HG03060 (cell line): ENCODE results near the gene SLC34A1.

Source experiments
- ATAC-seq: cut with Tn5 transposase; IDR thresholded peaks from one replicate; pipeline ENCODE4 v1.9.1; 2021; ENCODE audit warnings: low read depth, moderate number of reproducible peaks; ENCODE audit not compliant: unreplicated experiment

SLC34A1 gene

GRCh38 chr5:177429248-177430040, 45.2 kb downstream of the SLC34A1 start:
- no peak for ATAC-seq

DNA sequence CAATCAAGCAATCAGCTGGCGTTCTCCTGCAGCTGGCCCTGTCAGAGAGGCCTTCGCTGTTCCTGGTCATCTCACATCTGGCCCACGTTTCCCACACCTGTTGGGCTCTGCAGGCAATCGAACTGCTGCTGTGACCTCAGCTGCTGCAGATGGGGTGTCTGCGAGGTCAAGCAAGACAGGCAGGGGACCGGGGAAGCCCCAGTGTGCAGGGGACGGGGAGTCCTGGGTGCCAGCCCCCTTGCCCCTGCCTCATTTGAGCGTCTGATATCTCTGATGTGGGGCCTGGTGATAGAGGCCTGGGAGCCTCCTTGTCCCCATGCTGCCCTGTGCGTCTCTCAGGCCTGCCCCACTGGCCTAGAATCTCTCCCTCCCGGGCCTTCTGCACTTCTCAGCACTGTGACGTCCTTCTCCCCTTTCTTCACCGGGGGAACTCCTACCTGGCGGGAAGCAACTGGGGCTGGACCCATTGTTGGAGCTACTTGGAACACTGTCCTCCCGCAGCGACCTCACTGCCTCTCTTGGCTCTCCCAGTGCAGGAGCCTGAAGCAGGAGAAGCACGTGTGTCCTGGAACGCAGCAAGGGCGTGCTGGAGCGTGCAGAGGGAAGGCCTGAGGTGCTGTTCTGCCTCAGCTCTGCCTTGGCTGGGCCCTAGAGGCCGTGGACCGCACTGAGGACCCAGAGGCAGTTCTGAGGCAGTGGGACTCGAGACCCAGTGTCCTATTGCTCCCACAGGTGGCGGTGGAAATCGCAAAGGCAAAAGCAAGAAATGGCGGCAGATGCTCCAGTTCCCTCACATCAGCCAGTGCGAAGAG, 46.1 kb downstream of the SLC34A1 start:
- no peak for ATAC-seq

GRCh38 chr5:177430972-177431316, 46.7 kb downstream of the SLC34A1 start:
- ATAC-seq, result no peak

- no peak for ATAC-seq
These were observed 47.3 kb downstream of the SLC34A1 start for GRCh38 chr5:177431317-177432142.

DNA sequence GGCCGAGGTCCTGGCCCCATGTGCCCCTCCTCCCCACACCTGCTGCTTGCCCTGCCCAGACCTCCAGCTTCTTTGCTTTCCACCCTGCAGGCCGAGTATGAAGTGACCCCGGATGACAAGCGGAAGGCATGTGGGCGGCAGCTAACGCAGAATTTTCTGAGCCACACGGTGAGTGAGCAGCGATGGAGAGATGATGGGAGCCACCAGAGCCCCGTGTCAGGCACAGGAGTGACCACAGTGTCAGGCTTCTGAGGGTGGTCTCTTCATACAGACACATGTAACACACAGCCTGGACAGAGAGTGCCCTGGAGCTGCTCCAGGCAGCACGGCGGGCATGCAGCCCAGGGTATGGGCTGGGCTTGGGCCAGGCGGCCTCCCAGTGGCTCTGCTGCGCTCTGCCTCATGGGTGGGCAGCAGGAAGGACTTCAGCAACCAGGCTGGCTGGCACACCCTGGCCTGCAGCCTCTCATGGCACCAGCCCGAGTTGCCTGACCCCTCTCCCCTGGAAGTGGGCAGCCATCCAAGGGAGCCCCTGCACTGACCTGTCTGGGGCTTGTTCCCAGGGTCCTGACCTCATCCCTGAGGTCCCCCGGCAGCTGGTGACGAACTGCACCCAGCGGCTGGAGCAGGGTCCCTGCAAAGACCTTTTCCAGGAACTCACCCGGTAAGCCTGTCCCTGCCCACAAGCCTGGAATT, 48.1 kb downstream of the SLC34A1 start:
- no peak for ATAC-seq

DNA sequence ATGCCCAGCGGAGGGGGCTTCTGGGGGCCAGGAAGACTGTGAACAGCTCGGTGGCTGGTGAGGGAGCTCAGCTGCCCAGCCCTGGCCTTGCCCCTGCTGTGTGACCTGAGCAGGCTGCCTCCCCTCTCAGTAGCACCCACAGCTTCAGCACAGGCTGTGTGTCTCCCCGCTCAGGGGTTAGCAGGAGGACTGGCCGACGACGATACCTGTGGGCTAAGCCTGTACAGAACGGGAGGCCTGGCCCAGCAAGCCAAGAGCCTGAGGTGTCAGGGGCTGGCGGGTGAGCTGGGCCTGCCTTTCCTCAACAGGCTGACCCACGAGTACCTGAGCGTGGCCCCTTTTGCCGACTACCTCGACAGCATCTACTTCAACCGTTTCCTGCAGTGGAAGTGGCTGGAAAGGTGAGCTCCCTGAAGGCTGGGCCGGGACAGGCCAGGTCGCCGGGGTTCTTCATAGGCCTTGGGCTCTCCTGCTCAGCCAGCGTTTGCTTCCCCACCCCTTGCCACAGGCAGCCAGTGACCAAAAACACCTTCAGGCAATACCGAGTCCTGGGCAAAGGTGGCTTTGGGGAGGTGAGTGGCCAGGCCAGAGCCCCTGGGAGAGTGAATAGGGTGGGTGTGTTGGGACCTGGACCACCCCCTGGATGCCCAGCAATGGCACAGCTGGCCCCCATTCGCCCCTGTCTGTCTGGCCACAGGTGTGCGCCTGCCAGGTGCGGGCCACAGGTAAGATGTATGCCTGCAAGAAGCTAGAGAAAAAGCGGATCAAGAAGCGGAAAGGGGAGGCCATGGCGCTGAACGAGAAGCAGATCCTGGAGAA, 48.8 kb downstream of the SLC34A1 start:
- ATAC-seq, result no peak

- no peak for ATAC-seq
These were observed 49.5 kb downstream of the SLC34A1 start for GRCh38 chr5:177433658-177434217.

DNA sequence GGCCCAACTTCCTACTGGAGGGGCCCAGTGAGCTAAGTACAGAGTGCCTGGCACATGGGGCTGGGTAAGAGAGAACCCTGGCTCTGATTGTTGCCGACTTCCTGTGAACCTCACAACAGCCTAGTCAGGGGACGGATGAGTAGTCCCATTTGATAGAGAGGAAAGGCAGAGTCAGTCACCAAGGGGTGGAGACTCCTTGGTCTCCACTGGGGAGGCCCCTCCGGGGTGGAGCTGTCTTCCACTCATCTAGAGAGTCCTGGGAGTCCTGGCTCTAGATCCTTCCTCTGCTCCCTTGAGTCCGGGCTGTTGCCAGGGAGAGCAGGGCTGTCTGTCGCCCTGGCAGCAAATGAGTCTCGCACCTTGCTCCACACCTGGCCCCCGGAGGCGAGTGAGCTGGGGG, 50.2 kb downstream of the SLC34A1 start:
- no peak for ATAC-seq

DNA sequence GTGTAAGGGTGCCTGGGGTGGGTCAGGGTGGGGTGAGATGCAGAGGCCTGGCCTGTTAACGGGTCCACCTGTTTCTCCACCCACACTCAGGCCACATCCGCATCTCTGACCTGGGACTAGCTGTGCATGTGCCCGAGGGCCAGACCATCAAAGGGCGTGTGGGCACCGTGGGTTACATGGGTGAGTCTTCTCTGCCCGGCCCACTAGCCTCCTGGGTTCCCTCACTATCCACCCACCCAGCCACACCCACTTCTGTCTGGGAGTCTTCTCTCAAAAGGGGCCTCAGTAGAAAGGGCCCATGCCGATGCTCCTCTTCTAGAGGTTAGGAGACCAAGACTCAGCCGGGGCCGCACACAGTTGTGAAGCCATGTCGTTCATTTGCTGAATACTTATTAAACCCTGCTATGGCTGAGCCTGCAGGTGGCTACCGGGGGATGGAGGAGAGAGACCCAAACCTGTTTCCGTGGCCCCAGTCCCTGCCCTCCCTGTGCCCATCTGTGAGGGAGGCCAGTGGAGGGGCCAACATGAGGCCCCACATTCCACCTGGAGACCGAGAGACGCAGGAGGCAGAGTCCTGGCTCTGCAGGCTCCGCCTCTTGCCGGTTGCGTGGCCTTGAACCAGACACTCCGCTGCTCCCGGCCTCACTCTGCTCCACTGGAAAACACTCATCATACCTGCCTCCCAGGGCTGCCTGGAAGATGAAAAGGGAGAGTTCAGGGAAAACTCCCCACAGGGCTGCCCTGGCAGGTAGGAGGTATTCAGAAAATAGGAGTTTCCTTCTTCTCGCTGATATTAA, 50.9 kb downstream of the SLC34A1 start:
- ATAC-seq, result no peak

- no peak for ATAC-seq
These were observed 51.8 kb downstream of the SLC34A1 start for GRCh38 chr5:177435847-177436536.

- ATAC-seq, result no peak
These were observed 53.4 kb downstream of the SLC34A1 start for GRCh38 chr5:177437623-177438022.

DNA sequence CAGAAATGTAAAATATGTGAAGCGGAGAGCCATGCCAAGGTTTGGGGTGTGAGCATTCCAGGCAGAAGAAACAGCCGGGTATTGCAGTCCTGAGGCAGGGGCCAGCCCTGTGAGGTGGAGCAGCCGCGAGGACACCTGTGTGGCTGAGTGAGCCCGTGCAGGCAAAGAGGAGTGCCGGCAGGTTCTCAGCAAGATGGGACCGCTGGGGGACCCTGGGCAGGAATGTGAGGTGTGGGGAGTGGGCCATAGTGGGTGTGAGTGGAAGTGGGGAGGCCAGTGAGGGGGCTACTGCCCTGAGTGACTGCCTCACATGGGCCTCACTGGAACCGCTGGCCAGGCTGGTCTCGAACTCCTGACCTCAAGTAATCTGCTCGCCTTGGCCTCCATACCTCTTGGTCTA, 54.2 kb downstream of the SLC34A1 start:
- no peak for ATAC-seq

DNA sequence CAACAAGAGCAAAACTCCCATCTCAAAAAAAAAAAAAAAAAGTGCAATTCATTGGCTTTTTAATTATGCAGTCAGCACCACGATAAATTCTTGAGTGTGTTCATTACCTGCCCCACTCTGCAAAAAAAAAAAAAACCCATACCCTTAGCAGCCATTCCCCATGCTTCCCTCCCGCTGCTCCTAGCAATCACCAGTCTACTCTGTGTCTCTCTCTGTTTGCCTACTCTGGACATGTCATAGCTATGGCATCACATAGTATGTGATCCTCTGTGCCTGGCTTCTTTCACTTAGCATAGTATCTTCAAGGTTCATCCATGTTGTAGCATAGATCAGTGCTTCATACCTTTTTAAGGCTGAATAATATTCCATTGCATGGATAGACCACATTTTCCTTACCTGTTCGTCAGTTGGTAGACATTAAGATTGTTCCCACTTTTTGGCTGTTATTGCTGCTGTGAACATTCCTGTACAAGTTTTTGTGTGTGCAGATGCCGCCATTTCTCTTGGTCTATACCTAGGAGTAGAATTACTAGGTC, 55.4 kb downstream of the SLC34A1 start:
- ATAC-seq, result no peak

DNA sequence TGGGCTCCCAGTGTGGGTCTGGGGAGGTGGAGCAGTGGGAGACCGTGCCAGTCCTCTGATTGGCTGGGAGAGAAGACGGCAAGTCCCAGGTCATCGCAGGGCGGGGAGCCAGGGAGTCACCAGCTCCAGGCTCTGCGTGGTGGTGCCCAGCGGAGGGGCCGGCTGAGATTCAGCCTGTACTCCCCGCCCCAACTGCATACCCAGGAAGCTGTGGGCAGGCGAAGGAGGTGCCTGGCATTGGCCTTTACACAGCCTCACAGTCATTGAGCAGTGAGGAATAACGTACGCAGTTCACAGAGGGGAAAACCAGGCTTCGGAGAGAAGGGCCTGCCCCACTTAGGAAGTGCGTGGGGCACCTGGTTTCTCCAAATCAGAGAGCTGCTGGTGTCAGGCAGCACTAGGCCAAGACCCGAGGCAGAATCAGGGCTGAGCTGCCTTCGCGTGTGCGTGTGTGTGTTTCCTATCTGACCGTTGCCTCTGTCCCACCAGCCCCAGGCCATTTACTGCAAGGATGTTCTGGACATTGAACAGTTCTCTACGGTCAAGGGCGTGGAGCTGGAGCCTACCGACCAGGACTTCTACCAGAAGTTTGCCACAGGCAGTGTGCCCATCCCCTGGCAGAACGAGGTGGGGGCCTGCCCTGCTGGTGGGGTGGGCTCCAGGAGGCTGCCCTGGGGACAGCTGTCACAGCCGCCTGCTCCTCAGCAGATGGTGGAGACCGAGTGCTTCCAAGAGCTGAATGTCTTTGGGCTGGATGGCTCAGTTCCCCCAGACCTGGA, 56.2 kb downstream of the SLC34A1 start:
- no peak for ATAC-seq

GRCh38 chr5:177440990-177441780, 57.0 kb downstream of the SLC34A1 start:
- ATAC-seq, result no peak
